Mucosa of descending colon (tissue), 3 donors: ENCODE results near the gene TBX10. TPM values are rescaled to one million over a fixed set of nuclear protein-coding genes. Genes with fewer than 3 reads are reported as not detected.
"Not testable (repeated sequence)": the region's sequence is repeated elsewhere in the genome, so short reads cannot be mapped to it uniquely, and the experiment has no call there.

Source experiments
- ATAC-seq: fragments of 200-7000 bp; cut with Tn5 transposase; one replicate; pipeline ENCODE4 v1.9.1; 2020; ENCODE audit warnings: mild to moderate bottlenecking, moderate library complexity
- DNase-seq, 3 donors: peaks; one replicate each; pipeline ENCODE4 v3.0.0-alpha.2; 2020
- H3K36me3 ChIP-seq: fragments of 200-600 bp; one replicate; pipeline ENCODE4 v1.8.0; 2021; ENCODE audit warnings: low read depth, mild to moderate bottlenecking
- H3K4me1 ChIP-seq: fragments of 200-600 bp; one replicate; pipeline ENCODE4 v1.8.0; 2021; ENCODE audit warnings: low read depth, mild to moderate bottlenecking
- H3K4me3 ChIP-seq: fragments of 200-600 bp; one replicate; pipeline ENCODE4 v1.8.0; 2021; ENCODE audit warnings: mild to moderate bottlenecking
- H3K9me3 ChIP-seq: fragments of 200-600 bp; one replicate; pipeline ENCODE4 v1.8.0; 2021; ENCODE audit warnings: mild to moderate bottlenecking
- intact Hi-C, 2 donors: fragments of 100-400 bp; cut with DNase I in 1 of 2; cut with micrococcal nuclease in 1 of 2; formaldehyde crosslinking; loops; one replicate each; pipeline versions ENCODE4 v1.11.0 to v1.11.1; 2022; cut with DNase I, micrococcal nuclease
- total RNA-seq, 3 donors: library from RNA; stranded (reverse); fragmentation: NEBNext Ultra II Directional in 2 of 3; extraction: Animal tissue kit (Norgen Biotek cat#: 25700) in 2 of 3; gene quantifications; one replicate each; pipeline versions ENCODE4 v1.2.1 to v1.2.4, GENCODE V29; 2021 to 2023
- TF ChIP-seq, protein P1 (sequence below): fragments of 200-600 bp; IDR thresholded peaks from one replicate; pipeline ENCODE4 v1.8.0; 2022; ENCODE audit warnings: antibody characterized with exemption, mild to moderate bottlenecking
- donor health status: DM: no; HTN: no; CAD: no; lungs with moderate emphysema.
- donor health status: DM: no; HTN: no; CAD: no.
- donor health status: DM: no; HTN: yes; CAD: no.

TBX10 gene
- total RNA-seq, 3 donors from 2014 or later: 3.7 to 19.1 (median 9.6) TPM

DNA sequence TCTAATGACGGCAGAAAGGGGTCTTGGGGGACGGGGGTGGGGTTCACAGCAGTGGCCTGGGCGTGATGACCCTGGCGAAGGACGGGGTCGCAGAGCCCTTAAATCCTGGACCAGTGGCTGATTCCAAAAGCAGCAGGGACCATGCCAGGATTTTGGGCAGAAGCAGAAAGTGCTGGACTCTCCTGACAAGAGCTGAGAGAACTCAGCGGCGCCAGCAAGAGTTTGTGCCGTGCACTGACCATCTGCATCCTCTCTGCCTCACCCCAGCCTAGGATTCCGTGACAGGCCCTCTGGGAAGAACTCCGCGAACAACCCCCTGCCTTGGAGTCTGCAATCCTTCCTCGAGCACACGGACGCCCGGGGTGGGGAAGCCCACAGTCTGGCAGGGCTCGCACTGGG, 33.5 kb downstream of the TBX10 start:
- ATAC-seq: peak; percentile 32
- TF ChIP-seq, protein P1, sequence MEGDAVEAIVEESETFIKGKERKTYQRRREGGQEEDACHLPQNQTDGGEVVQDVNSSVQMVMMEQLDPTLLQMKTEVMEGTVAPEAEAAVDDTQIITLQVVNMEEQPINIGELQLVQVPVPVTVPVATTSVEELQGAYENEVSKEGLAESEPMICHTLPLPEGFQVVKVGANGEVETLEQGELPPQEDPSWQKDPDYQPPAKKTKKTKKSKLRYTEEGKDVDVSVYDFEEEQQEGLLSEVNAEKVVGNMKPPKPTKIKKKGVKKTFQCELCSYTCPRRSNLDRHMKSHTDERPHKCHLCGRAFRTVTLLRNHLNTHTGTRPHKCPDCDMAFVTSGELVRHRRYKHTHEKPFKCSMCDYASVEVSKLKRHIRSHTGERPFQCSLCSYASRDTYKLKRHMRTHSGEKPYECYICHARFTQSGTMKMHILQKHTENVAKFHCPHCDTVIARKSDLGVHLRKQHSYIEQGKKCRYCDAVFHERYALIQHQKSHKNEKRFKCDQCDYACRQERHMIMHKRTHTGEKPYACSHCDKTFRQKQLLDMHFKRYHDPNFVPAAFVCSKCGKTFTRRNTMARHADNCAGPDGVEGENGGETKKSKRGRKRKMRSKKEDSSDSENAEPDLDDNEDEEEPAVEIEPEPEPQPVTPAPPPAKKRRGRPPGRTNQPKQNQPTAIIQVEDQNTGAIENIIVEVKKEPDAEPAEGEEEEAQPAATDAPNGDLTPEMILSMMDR: no peak
- Histone ChIP-seq H3K4me3 (no peak overlapping the region), H3K9me3 (no peaks in the 10 kb centered on the region), H3K4me1 (peaks cover 8% of the 10 kb centered on the region), H3K36me3 (no peaks in the 10 kb centered on the region)
- intact Hi-C loops: no loop called here
- peak in 1 of 3 donors; percentile 60 for DNase-seq

DNA sequence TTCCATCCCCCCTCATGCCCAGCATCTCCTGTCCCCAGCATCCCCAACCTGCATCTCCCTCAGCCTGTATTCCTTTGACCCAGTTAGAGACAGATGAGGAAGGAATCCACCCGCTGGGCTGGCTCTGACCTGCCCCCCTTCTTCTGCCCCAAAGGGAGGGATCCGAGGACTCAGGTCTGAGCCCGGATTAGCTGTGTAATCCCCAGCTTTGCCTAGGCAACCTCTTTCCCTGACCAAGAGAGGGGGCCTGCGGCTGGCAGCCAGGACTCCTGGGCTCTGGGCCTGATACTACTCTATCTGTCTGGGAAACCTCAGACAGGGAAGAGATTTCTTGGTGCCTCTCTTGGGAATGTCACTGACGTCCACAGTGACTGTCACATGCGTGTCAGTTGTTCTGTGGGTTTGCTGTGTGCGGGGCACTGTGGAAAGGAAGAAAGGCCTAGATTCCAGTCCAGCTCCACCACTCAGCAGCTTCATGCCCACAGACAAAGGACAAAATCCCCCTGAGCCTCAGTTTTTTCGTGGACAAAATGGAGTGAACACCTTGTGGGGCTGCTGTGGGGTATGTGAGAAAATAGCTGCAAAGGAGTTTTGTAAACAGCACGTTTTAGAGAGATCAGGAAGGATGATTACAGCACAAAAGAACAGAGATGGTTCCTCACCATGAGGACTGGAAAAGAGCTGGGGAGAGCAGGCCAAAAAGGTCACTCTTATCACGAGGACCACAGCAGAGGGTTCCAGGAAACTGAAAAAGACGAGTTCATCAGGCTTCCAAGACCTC, 34.1 kb downstream of the TBX10 start:
- no peak for DNase-seq
- H3K9me3 ChIP-seq: no peaks in the 10 kb centered on the region
- ATAC-seq: no peak
- TF ChIP-seq, protein P1: no peak
- H3K4me1 ChIP-seq: peaks cover 8% of the 10 kb centered on the region
- no peak overlapping the region for H3K4me3 ChIP-seq
- no peaks in the 10 kb centered on the region for H3K36me3 ChIP-seq
- intact Hi-C loops: no loop called here

DNA sequence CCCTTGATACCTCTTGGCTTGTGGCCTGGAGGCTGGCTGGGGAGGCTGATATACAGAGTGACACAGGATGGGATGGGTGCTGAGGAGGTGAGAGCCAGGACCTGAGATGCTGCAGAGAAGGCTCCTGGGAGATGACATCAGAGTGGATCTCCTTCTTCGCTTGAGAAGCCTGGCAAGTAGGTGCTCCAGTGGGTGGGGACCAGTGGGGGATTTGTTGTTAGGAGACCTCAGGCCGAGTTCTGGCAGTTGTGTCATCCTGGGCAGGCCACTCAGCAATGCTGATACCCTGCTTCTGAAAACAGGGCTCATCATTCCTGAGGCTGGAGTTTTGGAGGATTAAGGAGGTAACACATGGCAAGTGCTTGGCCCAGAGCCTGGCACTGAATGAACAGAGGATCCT, 34.7 kb downstream of the TBX10 start:
- DNase-seq (no peak), ATAC-seq (no peak)
- Histone ChIP-seq H3K4me1 (peaks cover 8% of the 10 kb centered on the region), H3K9me3 (no peaks in the 10 kb centered on the region), H3K36me3 (no peaks in the 10 kb centered on the region), H3K4me3 (no peak overlapping the region)
- TF ChIP-seq, protein P1: no peak
- intact Hi-C loops: no loop called here

DNA sequence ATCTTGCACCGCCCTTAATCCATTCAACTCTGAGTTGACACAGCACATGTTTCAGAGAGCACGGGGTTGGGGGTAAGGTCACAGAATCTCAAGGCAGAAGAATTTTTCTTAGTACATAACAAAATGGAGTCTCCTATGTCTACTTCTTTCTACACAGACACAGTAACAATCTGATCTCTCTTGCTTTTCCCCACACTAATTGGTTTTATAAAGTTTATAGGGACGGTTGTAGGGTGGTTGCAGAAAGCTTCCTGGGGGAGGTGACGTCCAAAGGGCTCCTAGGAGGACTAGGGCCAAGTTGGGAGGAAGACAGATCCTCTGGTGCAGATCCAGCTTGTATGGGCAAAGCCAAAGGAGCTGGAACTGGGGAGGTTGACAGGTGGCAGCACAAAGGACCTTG, 35.4 kb downstream of the TBX10 start:
- ATAC-seq, intact Hi-C loops, H3K9me3 ChIP-seq, H3K4me1 ChIP-seq, H3K36me3 ChIP-seq, DNase-seq, H3K4me3 ChIP-seq: not testable (repeated sequence)

DNA sequence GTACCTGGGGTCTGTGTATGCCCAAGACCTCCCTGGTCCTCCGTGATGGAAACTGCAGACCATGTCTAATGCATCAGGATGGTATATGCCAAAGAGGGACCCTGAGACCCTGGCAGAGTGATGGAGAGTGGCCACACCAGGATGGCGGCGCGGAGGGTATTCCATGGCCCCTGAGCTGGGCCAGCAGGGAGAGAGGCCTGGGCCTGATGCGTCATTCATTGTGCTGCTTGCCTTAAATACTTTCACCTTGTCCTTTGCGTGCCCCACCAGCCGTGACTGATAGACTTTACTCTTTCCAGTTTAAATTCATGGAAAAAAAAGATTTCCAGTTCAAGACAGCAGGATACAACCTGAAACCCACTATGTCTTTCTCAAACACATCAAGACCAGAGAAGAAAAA, 38.5 kb downstream of the TBX10 start:
- Histone ChIP-seq H3K36me3 (no peaks in the 10 kb centered on the region), H3K9me3 (no peaks in the 10 kb centered on the region), H3K4me1 (no peaks in the 10 kb centered on the region), H3K4me3 (no peak overlapping the region)
- intact Hi-C loops: no loop called here
- ATAC-seq (no peak), DNase-seq (no peak)
- TF ChIP-seq, protein P1: no peak

DNA sequence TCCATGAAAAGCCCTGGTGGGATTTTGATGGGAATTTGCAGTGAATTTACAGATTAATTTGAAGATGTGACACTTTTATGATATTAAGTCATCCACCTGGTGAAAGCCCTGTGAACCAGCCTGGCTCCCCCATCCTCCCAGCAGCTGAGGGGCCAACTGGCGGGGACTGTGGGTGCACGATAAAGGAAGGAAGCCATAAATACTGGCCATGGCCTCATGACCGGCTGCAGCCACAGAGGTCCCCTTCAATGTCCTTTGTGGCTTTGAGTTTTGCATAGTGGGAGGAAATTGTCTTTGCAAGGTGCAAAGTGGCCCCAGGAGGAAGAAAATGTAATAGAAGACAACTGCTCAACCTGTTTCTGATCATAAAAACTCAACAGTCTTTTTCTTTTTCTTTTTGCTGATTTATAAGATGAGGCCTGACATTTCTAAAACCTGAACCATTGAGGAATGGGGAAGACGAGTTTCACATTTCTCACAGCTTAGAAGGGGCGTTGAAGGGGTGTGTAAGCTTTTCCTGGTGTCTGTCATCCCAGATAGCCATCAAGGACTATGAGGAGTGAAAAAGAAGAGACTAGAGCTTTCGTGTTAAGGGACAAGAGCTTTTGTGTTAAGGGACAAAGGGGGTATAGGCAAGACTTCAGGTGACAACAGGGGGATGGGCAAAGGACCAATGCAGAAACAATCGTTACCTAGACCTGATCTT, 39.1 kb downstream of the TBX10 start:
- DNase-seq: peak in 1 of 3 donors; percentile 29
- ATAC-seq: peak; percentile 63
- Histone ChIP-seq H3K36me3 (no peaks in the 10 kb centered on the region), H3K4me1 (no peaks in the 10 kb centered on the region), H3K4me3 (no peak overlapping the region), H3K9me3 (no peaks in the 10 kb centered on the region)
- TF ChIP-seq, protein P1: no peak
- intact Hi-C loops: no loop called here
